C4-2B (cell line): Measurements from ENCODE around the gene MVB12A.

Experiments used
- ZFX ChIP-seq: fragments of 450-650 bp; IDR thresholded peaks from 2 replicates; pipeline ENCODE4 v1.6.1; 2017
- TF ChIP-seq, protein P1 (sequence below): fragments of 450-650 bp; conservative IDR thresholded peaks from 2 replicates; pipeline ENCODE4 v1.5.1; 2017; ENCODE audit warnings: mild to moderate bottlenecking

DNA sequence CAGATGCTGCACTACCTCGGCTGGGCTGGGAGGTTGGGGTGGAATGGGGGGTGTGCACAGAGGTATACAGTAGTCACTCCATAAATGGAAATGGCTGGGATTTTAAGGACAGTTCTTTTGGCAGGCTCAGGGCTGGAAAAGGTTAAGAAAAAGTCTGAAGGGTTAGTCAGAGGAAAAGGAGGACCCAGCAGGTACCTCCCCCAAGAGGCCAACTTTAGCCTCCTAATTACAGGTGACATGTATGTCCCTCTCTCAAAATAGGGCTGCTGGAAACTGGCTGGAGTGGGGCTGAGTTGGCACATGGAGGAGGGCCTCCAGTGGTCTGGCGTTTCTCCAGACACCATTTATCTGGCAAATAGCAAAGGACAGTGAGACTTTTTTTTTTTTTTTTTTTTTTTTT is 26.8 kb upstream of the MVB12A start:
- TF ChIP-seq, protein P1, sequence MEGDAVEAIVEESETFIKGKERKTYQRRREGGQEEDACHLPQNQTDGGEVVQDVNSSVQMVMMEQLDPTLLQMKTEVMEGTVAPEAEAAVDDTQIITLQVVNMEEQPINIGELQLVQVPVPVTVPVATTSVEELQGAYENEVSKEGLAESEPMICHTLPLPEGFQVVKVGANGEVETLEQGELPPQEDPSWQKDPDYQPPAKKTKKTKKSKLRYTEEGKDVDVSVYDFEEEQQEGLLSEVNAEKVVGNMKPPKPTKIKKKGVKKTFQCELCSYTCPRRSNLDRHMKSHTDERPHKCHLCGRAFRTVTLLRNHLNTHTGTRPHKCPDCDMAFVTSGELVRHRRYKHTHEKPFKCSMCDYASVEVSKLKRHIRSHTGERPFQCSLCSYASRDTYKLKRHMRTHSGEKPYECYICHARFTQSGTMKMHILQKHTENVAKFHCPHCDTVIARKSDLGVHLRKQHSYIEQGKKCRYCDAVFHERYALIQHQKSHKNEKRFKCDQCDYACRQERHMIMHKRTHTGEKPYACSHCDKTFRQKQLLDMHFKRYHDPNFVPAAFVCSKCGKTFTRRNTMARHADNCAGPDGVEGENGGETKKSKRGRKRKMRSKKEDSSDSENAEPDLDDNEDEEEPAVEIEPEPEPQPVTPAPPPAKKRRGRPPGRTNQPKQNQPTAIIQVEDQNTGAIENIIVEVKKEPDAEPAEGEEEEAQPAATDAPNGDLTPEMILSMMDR: no peak
- TF ChIP-seq ZFX: no peak
